Gastrocnemius medialis (tissue), 4 donors: ENCODE results near the gene SLC35G6. TPM values are rescaled to one million over a fixed set of nuclear protein-coding genes. Genes with fewer than 3 reads are reported as not detected.

ENCODE experiments used
- ATAC-seq, 2 donors: fragments of 150-250 bp; one replicate each; pipeline ENCODE4 v1.9.1; 2016
- DNase-seq, 2 donors: peaks; one replicate each; pipeline ENCODE4 v3.0.0-alpha.2; 2019
- H3K27ac ChIP-seq, 4 donors: fragments of 200-600 bp; sonication (generic); 1 replicate in 1 of 4; 2 replicates in 3 of 4; pipeline ENCODE4 v1.5.1; 2016 to 2018; ENCODE audit warnings: mild to moderate bottlenecking in 2 of 4, moderate library complexity in 1 of 4
- H3K27me3 ChIP-seq, 3 donors: fragments of 200-600 bp; sonication (generic) in 2 of 3; 1 replicate in 1 of 3; 2 replicates in 2 of 3; pipeline versions ENCODE4 v1.5.1 to v1.6.0; 2016 to 2019; ENCODE audit warnings: mild to moderate bottlenecking in 1 of 3, moderate library complexity in 1 of 3
- H3K36me3 ChIP-seq, 2 donors: fragments of 200-600 bp; sonication (generic) in 1 of 2; one replicate each; pipeline ENCODE4 v1.5.1; 2017 to 2018
- H3K4me1 ChIP-seq, 2 donors: fragments of 200-600 bp; sonication (generic) in 1 of 2; one replicate each; pipeline ENCODE4 v1.5.1; 2016 to 2017; ENCODE audit warnings: mild to moderate bottlenecking in 2 of 2
- H3K4me3 ChIP-seq, 4 donors: fragments of 200-600 bp; sonication (generic) in 3 of 4; 1 replicate in 1 of 4; 2 replicates in 3 of 4; pipeline ENCODE4 v1.5.1; 2016 to 2019; ENCODE audit warnings: mild to moderate bottlenecking in 2 of 4
- H3K9me3 ChIP-seq, 3 donors: fragments of 200-600 bp; sonication (generic) in 2 of 3; 1 replicate in 1 of 3; 2 replicates in 2 of 3; pipeline ENCODE4 v1.5.1; 2016 to 2019
- CTCF ChIP-seq, 5 experiments: fragments of 450-650 bp in 3 of 5; fragments of 200-600 bp in 2 of 5; sonication (generic) in 2 of 5; IDR thresholded peaks in 4 of 5; conservative IDR thresholded peaks in 1 of 5; 1 replicate in 4 of 5; 2 replicates in 1 of 5; pipeline ENCODE4 v1.5.1; 2016 to 2019; ENCODE audit warnings: antibody characterized with exemption in 5 of 5, mild to moderate bottlenecking in 3 of 5, moderate library complexity in 3 of 5
- POLR2A ChIP-seq, 2 donors: fragments of 450-650 bp; IDR thresholded peaks; one replicate each; pipeline ENCODE4 v1.6.1; 2017; ENCODE audit warnings: antibody characterized with exemption in 2 of 2, mild to moderate bottlenecking in 2 of 2, moderate library complexity in 2 of 2
- in situ Hi-C, 4 donors: fragments of 200-750 bp; cut with MboI; loops; one replicate each; pipeline versions ENCODE4 v1.15.0 to v1.8.0; 2017; ENCODE audit warnings: low sequenced_read_pairs in 4 of 4
- intact Hi-C: fragments of 100-400 bp; cut with DNase I; formaldehyde crosslinking; loops from one replicate; pipeline ENCODE4 v1.15.1; 2023; ENCODE audit warnings: low total_unique reads
- total RNA-seq, 4 donors: library from RNA; depleted of rRNA; stranded (reverse); fragments of >200 nt; gene quantifications; one replicate each; pipeline versions ENCODE4 v1.1.0 to v1.2.3, GENCODE V29; 2016

SLC35G6 gene
- total RNA-seq, 4 donors from 2014 or later, result not detected

DNA sequence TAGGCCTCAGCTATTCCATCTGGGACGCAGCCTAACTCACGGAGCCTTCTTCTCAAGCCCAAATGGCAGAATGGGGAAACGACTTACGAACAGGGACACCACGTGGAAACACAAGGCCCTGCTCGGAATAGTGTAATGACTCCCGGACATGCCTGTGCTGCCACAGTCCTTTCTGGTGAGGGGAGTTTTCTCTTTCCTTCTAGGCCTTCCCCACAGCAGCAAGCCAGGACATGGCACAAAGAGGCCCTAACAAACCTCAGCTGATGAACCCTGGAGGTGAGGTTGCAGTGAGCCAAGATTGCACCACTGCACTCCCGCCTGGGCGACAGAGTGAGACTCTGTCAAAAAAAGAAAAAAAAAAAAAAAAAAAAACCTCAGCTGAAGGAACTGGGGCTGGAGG, 17.2 kb upstream of the SLC35G6 start:
- ATAC-seq, result no peak
- peaks cover 20 to 25% of the 10 kb centered on the region in 2 donors for H3K4me1 ChIP-seq
- no peaks in the 10 kb centered on the region for H3K27me3 ChIP-seq
- DNase-seq, result no peak
- H3K9me3 ChIP-seq, result no peaks in the 10 kb centered on the region
- no peak overlapping the region for H3K4me3 ChIP-seq
- in situ Hi-C loops (no loop called here), intact Hi-C loops (no loop called here)
- no peak for TF ChIP-seq CTCF (IDR thresholded peaks at IDR 0.05 in 4 of 5, conservative IDR thresholded peaks at IDR 0.05 in 1 of 5)
- TF ChIP-seq POLR2A (IDR thresholded peaks at IDR 0.05), result no peak
- peaks cover 0 to 31% of the 10 kb centered on the region in 2 donors for H3K36me3 ChIP-seq
- no peak overlapping the region for H3K27ac ChIP-seq

- H3K27ac ChIP-seq, result peak overlapping the region; percentile 79 to 100 (median 86)
- DNase-seq, result no peak
- H3K27me3 ChIP-seq, result no peaks in the 10 kb centered on the region
- intact Hi-C loops, result no loop called here
- no peak overlapping the region for H3K4me3 ChIP-seq
- no peak for TF ChIP-seq CTCF (IDR thresholded peaks at IDR 0.05 in 4 of 5, conservative IDR thresholded peaks at IDR 0.05 in 1 of 5)
- peaks cover 27 to 35% of the 10 kb centered on the region in 2 donors for H3K4me1 ChIP-seq
- ATAC-seq, result no peak
- no peaks in the 10 kb centered on the region for H3K9me3 ChIP-seq
- in situ Hi-C loops, result no loop called here
- H3K36me3 ChIP-seq, result peaks cover 0 to 31% of the 10 kb centered on the region in 2 donors
Measured at GRCh38 chr17:7465597-7466275, 15.5 kb upstream of the SLC35G6 start.

DNA sequence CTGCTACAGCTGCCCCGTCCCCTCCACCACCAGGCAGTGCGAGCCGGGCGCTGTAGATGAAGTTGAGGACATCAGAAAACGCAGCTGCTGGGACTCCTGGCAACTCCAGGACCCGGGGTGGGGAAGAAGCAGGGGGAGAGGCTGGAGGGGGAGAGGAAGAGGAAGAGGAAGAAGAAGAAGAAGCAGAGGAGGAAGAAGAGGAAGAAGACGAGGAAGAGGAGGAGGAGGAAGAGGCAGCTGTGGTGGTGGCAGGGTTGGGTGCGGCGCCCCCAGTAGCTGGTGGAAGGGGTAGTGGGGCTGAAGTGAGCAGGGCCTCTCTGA, 15.0 kb upstream of the SLC35G6 start:
- no peak for ATAC-seq
- in situ Hi-C loops, result no loop called here
- Histone ChIP-seq H3K27ac (peak overlapping the region; percentile 79 to 100 (median 86)), H3K4me3 (peak overlapping the region in 2 of 4 donors; percentile 9 to 10), H3K9me3 (no peaks in the 10 kb centered on the region), H3K4me1 (peaks cover 32 to 38% of the 10 kb centered on the region in 2 donors), H3K27me3 (no peaks in the 10 kb centered on the region), H3K36me3 (peaks cover 0 to 31% of the 10 kb centered on the region in 2 donors)
- no peak for DNase-seq
- intact Hi-C loops, result no loop called here
- TF ChIP-seq CTCF (IDR thresholded peaks at IDR 0.05 in 4 of 5, conservative IDR thresholded peaks at IDR 0.05 in 1 of 5), result no peak
- TF ChIP-seq POLR2A (IDR thresholded peaks at IDR 0.05), result no peak

- no peaks in the 10 kb centered on the region for H3K27me3 ChIP-seq
- ATAC-seq (peak; percentile 69), DNase-seq (peak; percentile 42 to 74)
- TF ChIP-seq POLR2A (IDR thresholded peaks at IDR 0.05) (peak in 1 of 2 donors; percentile 6), CTCF (IDR thresholded peaks at IDR 0.05 in 4 of 5, conservative IDR thresholded peaks at IDR 0.05 in 1 of 5) (no peak)
- intact Hi-C loops (no loop called here), in situ Hi-C loops (no loop called here)
- peak overlapping the region; percentile 79 to 100 (median 86) for H3K27ac ChIP-seq
- no peaks in the 10 kb centered on the region for H3K9me3 ChIP-seq
- peaks cover 37 to 42% of the 10 kb centered on the region in 2 donors for H3K4me1 ChIP-seq
- peaks cover 0 to 31% of the 10 kb centered on the region in 2 donors for H3K36me3 ChIP-seq
- peak overlapping the region in 3 of 4 donors; percentile 9 to 17 (median 10) for H3K4me3 ChIP-seq
Measured at GRCh38 chr17:7466639-7467341, 14.5 kb upstream of the SLC35G6 start.
